Measurements from ENCODE around the gene BLTP3B.

Gene BLTP3B

GRCh38 chr12:100101000-100101399 lies 41.7 kb downstream of the BLTP3B start:
- TF ChIP-seq SNAI2 (CRISPR knock-in tag; IDR thresholded peaks at IDR 0.05): no peak
- no peak for TF ChIP-seq RARB (CRISPR knock-in tag; IDR thresholded peaks at IDR 0.05)
- no peak for TF ChIP-seq TCF4 (CRISPR knock-in tag; IDR thresholded peaks at IDR 0.05; ENCODE audit: borderline replicate concordance)
- ATAC-seq: no peak
